HUES6 (cell line): ENCODE measurements around the gene SEPSECS.

Experiments used
- H3K27ac ChIP-seq: 2 replicates; pipeline ENCODE4 v1.7.0; 2013; ENCODE audit warnings: low read depth, mild to moderate bottlenecking, low read length, inconsistent platforms
- H3K27me3 ChIP-seq: 2 replicates; pipeline ENCODE4 v1.6.1; 2013; ENCODE audit warnings: low read length; ENCODE audit not compliant: control insufficient read depth, insufficient read depth
- H3K36me3 ChIP-seq: 2 replicates; pipeline ENCODE4 v1.6.1; 2013; ENCODE audit warnings: low read length; ENCODE audit not compliant: control insufficient read depth, insufficient read depth
- H3K4me1 ChIP-seq: 2 replicates; pipeline ENCODE4 v1.6.1; 2013; ENCODE audit warnings: low read length; ENCODE audit not compliant: control insufficient read depth, insufficient read depth
- H3K4me3 ChIP-seq: 2 replicates; pipeline ENCODE4 v1.5.1; 2013; ENCODE audit warnings: low read depth, low read length
- H3K9ac ChIP-seq: one replicate; pipeline ENCODE4 v1.6.1; 2013; ENCODE audit warnings: mild to moderate bottlenecking, low read length
- H3K9me3 ChIP-seq: 2 replicates; pipeline ENCODE4 v1.6.1; 2013; ENCODE audit warnings: low read depth, low read length; ENCODE audit not compliant: control insufficient read depth, insufficient read depth

The SEPSECS gene

GRCh38 chr4:25159837-25160713, at the start of gene SEPSECS:
Gene SEPSECS (minus strand): TSS chr4:25160449. CDS start chr4:25160369, 80 bp downstream.
- H3K9ac ChIP-seq = peak within 1 kb of the TSS; percentile 84
- H3K27ac ChIP-seq = peak within 1 kb of the TSS; percentile 49
- H3K27me3 ChIP-seq = no peaks in the 10 kb centered on the region
- peak within 1 kb of the TSS; percentile 72 for H3K4me3 ChIP-seq
- H3K36me3 ChIP-seq = no peaks in the 10 kb centered on the region; the same call in 1 of the 2 replicates
- no peaks in the 10 kb centered on the region for H3K9me3 ChIP-seq
- peaks cover 7% of the 10 kb centered on the region; the same call in 1 of the 2 replicates for H3K4me1 ChIP-seq

GRCh38 chr4:25209702-25210101, 49.5 kb upstream of the SEPSECS start:
- no peaks in the 10 kb centered on the region for H3K36me3 ChIP-seq
- H3K27me3 ChIP-seq = no peaks in the 10 kb centered on the region
- no peak overlapping the region for H3K9ac ChIP-seq
- H3K4me3 ChIP-seq = no peak overlapping the region
- H3K27ac ChIP-seq = no peak overlapping the region
- H3K9me3 ChIP-seq = peaks cover 15% of the 10 kb centered on the region; the same call in 1 of the 2 replicates
- peaks cover 10% of the 10 kb centered on the region; the same call in 1 of the 2 replicates for H3K4me1 ChIP-seq

GRCh38 chr4:25207997-25208396, 47.7 kb upstream of the SEPSECS start:
- H3K27ac ChIP-seq = no peak overlapping the region
- H3K9me3 ChIP-seq = peaks cover 14% of the 10 kb centered on the region; the same call in 1 of the 2 replicates
- no peaks in the 10 kb centered on the region for H3K27me3 ChIP-seq

GRCh38 chr4:25198713-25199112, 38.5 kb upstream of the SEPSECS start:
- H3K9ac ChIP-seq = no peak overlapping the region
- no peaks in the 10 kb centered on the region for H3K27me3 ChIP-seq
- H3K4me1 ChIP-seq = no peaks in the 10 kb centered on the region
- no peak overlapping the region for H3K4me3 ChIP-seq
- H3K9me3 ChIP-seq = no peaks in the 10 kb centered on the region
- H3K36me3 ChIP-seq = no peaks in the 10 kb centered on the region
- H3K27ac ChIP-seq = no peak overlapping the region

More at GRCh38 chr4:25207997-25208396, 47.7 kb upstream of the SEPSECS start:
- H3K4me3 ChIP-seq = no peak overlapping the region
- peaks cover 10% of the 10 kb centered on the region; the same call in 1 of the 2 replicates for H3K4me1 ChIP-seq
- no peak overlapping the region for H3K9ac ChIP-seq
- no peaks in the 10 kb centered on the region for H3K36me3 ChIP-seq

- H3K9ac ChIP-seq = no peak overlapping the region
- H3K27me3 ChIP-seq = no peaks in the 10 kb centered on the region
- no peak overlapping the region for H3K4me3 ChIP-seq
- H3K9me3 ChIP-seq = no peaks in the 10 kb centered on the region
- H3K36me3 ChIP-seq = no peaks in the 10 kb centered on the region
- no peak overlapping the region for H3K27ac ChIP-seq
- no peaks in the 10 kb centered on the region for H3K4me1 ChIP-seq
Measured at GRCh38 chr4:25190407-25190806, 30.2 kb upstream of the SEPSECS start.

GRCh38 chr4:25184056-25184455, 23.8 kb upstream of the SEPSECS start:
- Histone ChIP-seq H3K9me3 (no peaks in the 10 kb centered on the region), H3K4me3 (no peak overlapping the region), H3K36me3 (no peaks in the 10 kb centered on the region), H3K27ac (no peak overlapping the region), H3K4me1 (no peaks in the 10 kb centered on the region), H3K9ac (no peak overlapping the region), H3K27me3 (no peaks in the 10 kb centered on the region)

GRCh38 chr4:25182937-25183336, 22.7 kb upstream of the SEPSECS start:
- Histone ChIP-seq H3K9ac (no peak overlapping the region), H3K27ac (no peak overlapping the region), H3K4me1 (no peaks in the 10 kb centered on the region), H3K36me3 (no peaks in the 10 kb centered on the region), H3K27me3 (no peaks in the 10 kb centered on the region), H3K4me3 (no peak overlapping the region), H3K9me3 (no peaks in the 10 kb centered on the region)

GRCh38 chr4:25180524-25181131, 20.4 kb upstream of the SEPSECS start:
- H3K4me3 ChIP-seq = no peak overlapping the region
- no peaks in the 10 kb centered on the region for H3K27me3 ChIP-seq
- no peaks in the 10 kb centered on the region for H3K9me3 ChIP-seq
- no peaks in the 10 kb centered on the region for H3K4me1 ChIP-seq
- no peak overlapping the region for H3K27ac ChIP-seq
- H3K9ac ChIP-seq = no peak overlapping the region
- no peaks in the 10 kb centered on the region for H3K36me3 ChIP-seq

GRCh38 chr4:25178838-25179261, 18.6 kb upstream of the SEPSECS start:
- no peaks in the 10 kb centered on the region for H3K27me3 ChIP-seq
- H3K9ac ChIP-seq = no peak overlapping the region
- no peak overlapping the region for H3K27ac ChIP-seq
- H3K4me3 ChIP-seq = no peak overlapping the region
- H3K36me3 ChIP-seq = no peaks in the 10 kb centered on the region
- no peaks in the 10 kb centered on the region for H3K9me3 ChIP-seq
- H3K4me1 ChIP-seq = 0 out of 2 replicates have a peak, but pooled peaks cover 5% of the 10 kb centered on the region

GRCh38 chr4:25177147-25177546, 16.9 kb upstream of the SEPSECS start:
- Histone ChIP-seq H3K36me3 (no peaks in the 10 kb centered on the region), H3K27me3 (no peaks in the 10 kb centered on the region), H3K9ac (no peak overlapping the region), H3K27ac (no peak overlapping the region), H3K9me3 (no peaks in the 10 kb centered on the region), H3K4me1 (peaks cover 10% of the 10 kb centered on the region; the same call in 1 of the 2 replicates), H3K4me3 (no peak overlapping the region)

GRCh38 chr4:25174674-25175073, 14.4 kb upstream of the SEPSECS start:
- Histone ChIP-seq H3K36me3 (no peaks in the 10 kb centered on the region), H3K4me1 (peaks cover 10% of the 10 kb centered on the region; the same call in 1 of the 2 replicates), H3K4me3 (no peak overlapping the region), H3K9me3 (no peaks in the 10 kb centered on the region), H3K9ac (no peak overlapping the region), H3K27ac (no peak overlapping the region), H3K27me3 (no peaks in the 10 kb centered on the region)
